Subcutaneous adipose tissue (tissue), 4 donors: ENCODE data around the gene STAC3. TPM values are rescaled to one million over a fixed set of nuclear protein-coding genes. Genes with fewer than 3 reads are reported as not detected.

Source experiments
- total RNA-seq, 4 donors: library from RNA; depleted of rRNA; stranded (reverse); fragments of >200 nt; gene quantifications; one replicate each; pipeline ENCODE4 v1.1.0, GENCODE V29; 2016
- TF ChIP-seq, protein P1 (sequence below): fragments of 450-650 bp; IDR thresholded peaks from one replicate; pipeline ENCODE4 v1.5.1; 2016; ENCODE audit warnings: low read depth, mild to moderate bottlenecking, control low read depth, antibody characterized with exemption, moderate library complexity

The STAC3 gene
- total RNA-seq, 4 donors from 2014 or later = 2.2 to 7.8 (median 3.7) TPM

DNA sequence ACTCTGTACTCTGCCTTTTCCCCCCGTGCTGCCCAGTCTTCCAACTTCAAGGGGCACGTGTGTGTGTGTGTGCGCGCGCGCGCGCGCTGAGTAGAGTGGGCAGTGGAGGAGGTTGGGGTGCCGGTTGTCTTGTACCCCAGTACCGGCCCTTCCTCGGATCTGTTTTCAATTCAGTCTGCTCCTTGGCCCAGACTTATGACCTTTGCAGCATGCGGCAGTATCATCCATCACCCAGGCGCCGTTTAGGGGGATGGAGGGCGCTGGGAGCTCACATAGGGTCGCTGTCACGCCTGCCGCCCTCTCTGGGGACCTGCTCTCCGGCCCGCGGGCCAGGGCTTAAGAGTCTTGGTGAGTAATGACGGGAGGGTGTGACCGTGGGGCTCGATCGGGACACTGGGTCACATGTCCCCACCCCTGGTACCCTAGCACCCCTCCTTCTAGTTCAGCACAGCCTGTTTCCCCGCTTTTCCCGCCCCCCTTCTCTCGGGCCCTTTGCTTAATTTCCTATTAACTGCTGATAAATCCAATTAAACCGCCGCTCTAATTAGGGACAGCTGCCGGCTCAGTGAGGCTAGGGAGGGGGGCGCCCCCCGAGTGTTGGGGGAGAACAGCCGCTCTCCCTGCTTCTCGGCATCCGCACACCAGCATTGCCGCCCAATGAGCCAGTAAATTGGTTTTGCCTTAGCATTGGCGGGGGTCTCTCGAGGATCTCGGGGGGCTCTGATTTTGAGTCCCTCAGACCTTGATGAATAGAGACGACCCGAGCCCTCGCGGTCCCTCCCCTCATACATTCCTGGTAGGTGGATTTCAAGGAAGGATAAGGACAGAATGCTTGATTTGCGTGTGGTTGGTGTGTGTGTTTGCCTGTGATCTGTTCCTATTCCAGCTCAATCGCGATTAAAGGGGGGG is 9.3 kb downstream of the STAC3 start:
- TF ChIP-seq, protein P1, sequence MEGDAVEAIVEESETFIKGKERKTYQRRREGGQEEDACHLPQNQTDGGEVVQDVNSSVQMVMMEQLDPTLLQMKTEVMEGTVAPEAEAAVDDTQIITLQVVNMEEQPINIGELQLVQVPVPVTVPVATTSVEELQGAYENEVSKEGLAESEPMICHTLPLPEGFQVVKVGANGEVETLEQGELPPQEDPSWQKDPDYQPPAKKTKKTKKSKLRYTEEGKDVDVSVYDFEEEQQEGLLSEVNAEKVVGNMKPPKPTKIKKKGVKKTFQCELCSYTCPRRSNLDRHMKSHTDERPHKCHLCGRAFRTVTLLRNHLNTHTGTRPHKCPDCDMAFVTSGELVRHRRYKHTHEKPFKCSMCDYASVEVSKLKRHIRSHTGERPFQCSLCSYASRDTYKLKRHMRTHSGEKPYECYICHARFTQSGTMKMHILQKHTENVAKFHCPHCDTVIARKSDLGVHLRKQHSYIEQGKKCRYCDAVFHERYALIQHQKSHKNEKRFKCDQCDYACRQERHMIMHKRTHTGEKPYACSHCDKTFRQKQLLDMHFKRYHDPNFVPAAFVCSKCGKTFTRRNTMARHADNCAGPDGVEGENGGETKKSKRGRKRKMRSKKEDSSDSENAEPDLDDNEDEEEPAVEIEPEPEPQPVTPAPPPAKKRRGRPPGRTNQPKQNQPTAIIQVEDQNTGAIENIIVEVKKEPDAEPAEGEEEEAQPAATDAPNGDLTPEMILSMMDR = no peak

DNA sequence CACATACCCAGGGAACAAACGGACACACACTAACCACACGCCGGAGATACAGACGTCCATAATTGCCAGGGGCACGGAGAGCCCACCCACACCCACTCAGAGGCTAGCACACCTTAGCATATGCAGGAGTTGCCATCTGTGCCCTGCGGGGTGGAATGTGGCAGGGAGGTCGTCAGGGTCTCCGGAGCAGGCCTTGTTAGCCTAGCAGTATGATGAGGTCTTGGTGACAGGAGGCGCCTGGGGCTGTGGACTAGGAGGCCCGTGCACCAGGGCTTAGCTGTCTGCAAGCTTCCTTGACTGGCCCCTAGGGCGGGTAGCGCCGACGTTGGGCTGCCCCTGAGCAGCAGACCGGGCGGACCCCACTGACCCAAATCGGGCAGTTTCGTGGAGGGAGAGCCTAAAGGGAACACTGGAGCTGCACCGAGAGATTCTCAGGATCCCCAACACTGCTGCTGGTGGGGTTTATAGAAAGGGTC is 10.0 kb downstream of the STAC3 start:
- TF ChIP-seq, protein P1 = no peak

- TF ChIP-seq, protein P1 = no peak
Observed at GRCh38 chr12:57240066-57240921, 10.7 kb downstream of the STAC3 start.

DNA sequence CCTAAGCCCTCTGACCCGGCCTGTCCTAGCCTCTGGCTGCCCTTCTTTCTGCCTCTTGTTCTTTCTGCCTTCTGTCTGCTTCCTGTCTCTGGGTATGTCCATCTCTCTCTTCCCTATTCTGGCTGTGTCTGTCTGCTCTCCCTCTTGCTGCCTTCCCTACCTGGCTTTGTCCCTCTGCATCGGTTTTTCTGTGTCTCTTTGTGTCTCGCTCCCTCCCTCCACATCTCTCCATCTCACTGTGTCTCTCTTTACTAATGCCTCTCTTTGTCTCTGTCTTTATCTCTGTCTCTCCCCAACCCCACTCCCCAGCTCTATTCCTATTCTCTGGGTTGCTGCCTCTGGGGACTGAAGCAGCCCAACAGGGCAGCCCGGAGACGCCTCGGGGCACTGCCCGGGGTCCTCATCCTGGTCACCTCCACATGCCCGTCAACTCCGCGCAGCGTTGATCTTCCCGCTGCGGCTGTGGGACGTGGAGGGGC is 11.4 kb downstream of the STAC3 start:
- TF ChIP-seq, protein P1 = no peak

GRCh38 chr12:57238854-57239554 is 12.0 kb downstream of the STAC3 start:
- TF ChIP-seq, protein P1 = no peak

DNA sequence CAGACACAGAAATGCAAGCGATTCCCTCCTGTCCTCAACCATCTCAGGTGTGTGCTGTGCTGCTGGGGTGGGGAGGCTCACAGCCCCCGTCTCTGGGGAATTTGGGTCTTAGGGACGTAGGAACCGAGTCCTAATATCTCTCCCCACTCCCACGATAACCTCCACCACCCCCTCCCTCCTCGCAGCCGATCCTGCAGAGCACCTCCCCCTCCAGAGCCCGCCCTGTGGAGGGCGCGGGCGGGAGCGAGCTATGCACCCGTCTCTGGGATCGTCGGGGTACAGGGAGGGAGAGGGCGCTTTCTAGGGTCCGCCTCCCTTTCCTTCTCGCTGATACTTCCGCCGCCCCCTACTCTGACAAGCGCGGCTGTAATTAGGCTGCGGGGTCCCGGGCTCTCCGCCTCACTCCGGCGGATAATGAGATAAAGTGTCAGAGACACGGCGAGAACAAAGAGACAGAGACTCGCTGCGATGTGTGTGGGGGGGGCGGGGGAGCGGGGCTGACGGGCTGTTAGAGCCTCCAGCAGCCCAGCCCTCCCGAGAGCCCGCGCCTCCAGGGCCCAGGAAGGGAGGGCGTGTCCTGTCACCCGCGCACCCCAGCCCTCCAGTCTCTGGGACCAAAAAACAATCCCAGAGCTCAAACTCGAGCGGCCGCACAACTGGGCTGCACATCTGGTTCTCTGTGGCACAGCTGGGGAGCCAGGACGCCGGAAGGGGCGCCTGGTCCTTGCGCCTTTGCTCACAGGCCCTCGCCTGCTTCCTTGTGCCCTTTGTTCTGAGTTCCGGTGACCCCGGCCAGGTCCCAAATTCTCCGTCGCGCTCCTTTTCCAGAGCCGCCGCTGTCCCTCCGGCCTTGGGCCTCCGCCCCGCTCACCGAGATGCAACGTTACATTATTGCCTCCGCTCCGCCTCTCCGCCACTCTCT is 12.8 kb downstream of the STAC3 start:
- TF ChIP-seq, protein P1 = no peak
